Prostate gland (tissue), 2 donors: ENCODE results near the gene WDR91.

Experiments used
- POLR2A ChIP-seq: fragments of 450-650 bp; IDR thresholded peaks from one replicate; pipeline ENCODE4 v1.6.1; 2016; ENCODE audit warnings: antibody characterized with exemption, mild to moderate bottlenecking
- POLR2AphosphoS5 ChIP-seq: sonication (generic); formaldehyde crosslinking; IDR thresholded peaks from one replicate; pipeline ENCODE4 v1.6.1; 2017; ENCODE audit warnings: antibody characterized with exemption
- TF ChIP-seq, protein P1 (sequence below), 4 experiments: fragments of 200-600 bp in 2 of 4; fragments of 450-650 bp in 2 of 4; sonication (generic) in 2 of 4; IDR thresholded peaks; 1 replicate in 3 of 4; 2 replicates in 1 of 4; pipeline ENCODE4 v1.5.1; 2016 to 2019; ENCODE audit warnings: antibody characterized with exemption in 4 of 4, mild to moderate bottlenecking in 2 of 4, moderate library complexity in 2 of 4

DNA sequence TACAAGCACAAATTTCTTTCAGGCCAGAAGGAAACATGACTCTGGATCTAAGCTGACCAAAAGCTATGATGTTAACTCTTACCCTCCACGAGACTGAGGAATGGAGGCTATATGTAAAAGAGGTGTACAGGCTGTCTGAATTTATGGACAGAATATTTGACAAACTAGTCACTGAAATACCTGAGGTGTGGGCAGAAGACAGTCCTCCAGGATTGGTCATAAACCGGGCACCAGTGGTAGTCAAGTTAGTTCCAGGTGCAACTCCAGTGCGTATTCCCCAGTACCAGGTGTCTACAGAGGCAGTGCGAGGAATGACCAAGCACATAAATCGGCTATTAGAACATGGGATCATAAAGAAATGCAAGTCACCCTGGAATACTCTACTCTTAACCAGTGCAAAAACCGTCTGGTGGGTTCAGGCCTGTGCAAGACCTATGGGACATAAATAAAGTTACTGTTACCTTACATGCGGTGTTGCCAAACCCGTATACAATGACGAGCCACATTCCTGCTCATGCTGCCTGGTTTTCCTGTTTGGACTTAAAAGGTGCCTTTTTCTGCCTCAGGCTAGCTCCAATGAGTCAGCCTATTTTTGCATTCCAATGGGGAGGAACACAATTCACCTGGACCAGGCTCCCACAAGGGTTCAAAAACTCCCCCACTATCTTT lies 34.2 kb downstream of the WDR91 start:
- TF ChIP-seq, protein P1, sequence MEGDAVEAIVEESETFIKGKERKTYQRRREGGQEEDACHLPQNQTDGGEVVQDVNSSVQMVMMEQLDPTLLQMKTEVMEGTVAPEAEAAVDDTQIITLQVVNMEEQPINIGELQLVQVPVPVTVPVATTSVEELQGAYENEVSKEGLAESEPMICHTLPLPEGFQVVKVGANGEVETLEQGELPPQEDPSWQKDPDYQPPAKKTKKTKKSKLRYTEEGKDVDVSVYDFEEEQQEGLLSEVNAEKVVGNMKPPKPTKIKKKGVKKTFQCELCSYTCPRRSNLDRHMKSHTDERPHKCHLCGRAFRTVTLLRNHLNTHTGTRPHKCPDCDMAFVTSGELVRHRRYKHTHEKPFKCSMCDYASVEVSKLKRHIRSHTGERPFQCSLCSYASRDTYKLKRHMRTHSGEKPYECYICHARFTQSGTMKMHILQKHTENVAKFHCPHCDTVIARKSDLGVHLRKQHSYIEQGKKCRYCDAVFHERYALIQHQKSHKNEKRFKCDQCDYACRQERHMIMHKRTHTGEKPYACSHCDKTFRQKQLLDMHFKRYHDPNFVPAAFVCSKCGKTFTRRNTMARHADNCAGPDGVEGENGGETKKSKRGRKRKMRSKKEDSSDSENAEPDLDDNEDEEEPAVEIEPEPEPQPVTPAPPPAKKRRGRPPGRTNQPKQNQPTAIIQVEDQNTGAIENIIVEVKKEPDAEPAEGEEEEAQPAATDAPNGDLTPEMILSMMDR (IDR thresholded peaks at IDR 0.05) = no peak
- TF ChIP-seq POLR2A (no peak), POLR2AphosphoS5 (no peak)
